Effector CD4-positive, alpha-beta T cell (primary cell): Measurements from ENCODE around the gene DAZ3. TPM values are rescaled to one million over a fixed set of nuclear protein-coding genes. Genes with fewer than 3 reads are reported as not detected.
"Not testable (repeated sequence)": the region's sequence is repeated elsewhere in the genome, so short reads cannot be mapped to it uniquely, and the experiment has no call there.

Experiments used
- DNase-seq: peaks from one replicate; pipeline ENCODE4 v3.0.0-alpha.2; 2020
- total RNA-seq: gene quantifications from one replicate; lab custom pipeline; 2026; lab: John Stamatoyannopoulos, UW

The DAZ3 gene, protein sequence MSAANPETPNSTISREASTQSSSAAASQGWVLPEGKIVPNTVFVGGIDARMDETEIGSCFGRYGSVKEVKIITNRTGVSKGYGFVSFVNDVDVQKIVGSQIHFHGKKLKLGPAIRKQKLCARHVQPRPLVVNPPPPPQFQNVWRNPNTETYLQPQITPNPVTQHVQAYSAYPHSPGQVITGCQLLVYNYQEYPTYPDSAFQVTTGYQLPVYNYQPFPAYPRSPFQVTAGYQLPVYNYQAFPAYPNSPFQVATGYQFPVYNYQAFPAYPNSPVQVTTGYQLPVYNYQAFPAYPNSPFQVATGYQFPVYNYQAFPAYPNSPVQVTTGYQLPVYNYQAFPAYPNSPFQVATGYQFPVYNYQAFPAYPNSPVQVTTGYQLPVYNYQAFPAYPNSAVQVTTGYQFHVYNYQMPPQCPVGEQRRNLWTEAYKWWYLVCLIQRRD
- total RNA-seq: not detected

DNA sequence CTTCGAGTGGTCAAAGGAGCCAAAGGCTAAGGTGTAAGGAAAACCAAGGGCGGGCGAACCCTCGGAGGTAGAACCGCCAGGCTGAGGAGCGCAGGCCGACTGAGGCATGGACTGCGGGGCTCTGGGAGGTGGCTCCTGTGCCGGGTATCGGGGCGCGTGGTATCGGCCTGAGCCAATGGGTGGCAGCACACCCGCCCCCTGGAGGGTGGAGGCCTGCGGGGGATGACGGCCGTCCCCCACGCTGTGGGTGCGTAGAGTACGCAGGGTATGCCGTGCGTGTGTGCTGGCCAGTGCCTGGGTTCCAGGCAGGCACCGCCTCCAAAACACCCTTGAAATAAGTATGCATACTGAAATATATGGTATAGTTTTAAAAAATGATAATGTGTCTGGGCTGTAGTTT lies at the start of gene DAZ3:
Gene DAZ3 (minus strand): TSS at position 101 of the 400 bp plus-strand sequence. CDS start 208 bp downstream, outside the sequence.
- not testable (repeated sequence) for DNase-seq

GRCh38 chrY:24833619-24834018 lies 20.4 kb upstream of the DAZ3 start, which contains the start of gene DAZ4:
Gene DAZ4 (plus strand): TSS chrY:24833919. CDS start chrY:24834127, 208 bp downstream.
- DNase-seq: not testable (repeated sequence)

- not testable (repeated sequence) for DNase-seq
These were observed 11.9 kb upstream of the DAZ3 start for GRCh38 chrY:24825069-24825468.

DNA sequence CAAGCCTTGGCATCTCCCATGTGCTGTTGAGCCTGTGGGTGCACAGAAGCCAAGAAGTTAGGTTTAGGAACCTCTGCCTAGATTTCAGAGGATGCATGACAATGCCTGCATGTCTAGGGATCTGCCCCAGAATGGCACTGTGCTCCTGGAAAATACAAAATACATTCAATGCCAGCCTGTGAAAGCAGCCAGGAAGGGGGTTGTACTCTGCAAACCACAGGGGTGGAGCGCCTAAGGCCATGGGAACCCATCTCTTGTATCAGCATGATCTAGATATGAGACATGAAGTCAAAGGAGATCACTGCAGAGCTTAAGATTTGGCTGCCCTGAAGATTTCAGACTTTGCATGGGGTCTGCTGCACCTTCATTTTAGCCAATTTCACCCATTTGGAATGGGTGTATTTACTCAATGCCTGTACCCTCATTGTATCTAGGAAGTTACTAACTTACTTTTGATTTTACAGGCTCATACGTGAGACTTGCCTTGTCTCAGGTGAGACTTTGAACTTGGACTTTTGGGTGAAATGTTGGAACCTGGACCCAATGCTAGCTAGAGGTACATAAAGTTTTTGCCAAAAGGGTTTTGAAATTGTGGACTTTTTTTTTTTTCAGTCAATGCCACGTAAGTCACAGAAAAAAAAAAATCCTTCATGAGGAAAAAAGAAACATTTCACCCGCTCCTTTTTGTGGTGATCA lies 11.1 kb upstream of the DAZ3 start:
- not testable (repeated sequence) for DNase-seq

GRCh38 chrY:24821836-24822235 lies 8.6 kb upstream of the DAZ3 start:
- DNase-seq: not testable (repeated sequence)
